ENCODE measurements around the gene CCNG1. TPM values are rescaled to one million over a fixed set of nuclear protein-coding genes. Genes with fewer than 3 reads are reported as not detected.

Gene CCNG1
- total RNA-seq, 1 experiment from 2014 or later: 130 TPM

DNA sequence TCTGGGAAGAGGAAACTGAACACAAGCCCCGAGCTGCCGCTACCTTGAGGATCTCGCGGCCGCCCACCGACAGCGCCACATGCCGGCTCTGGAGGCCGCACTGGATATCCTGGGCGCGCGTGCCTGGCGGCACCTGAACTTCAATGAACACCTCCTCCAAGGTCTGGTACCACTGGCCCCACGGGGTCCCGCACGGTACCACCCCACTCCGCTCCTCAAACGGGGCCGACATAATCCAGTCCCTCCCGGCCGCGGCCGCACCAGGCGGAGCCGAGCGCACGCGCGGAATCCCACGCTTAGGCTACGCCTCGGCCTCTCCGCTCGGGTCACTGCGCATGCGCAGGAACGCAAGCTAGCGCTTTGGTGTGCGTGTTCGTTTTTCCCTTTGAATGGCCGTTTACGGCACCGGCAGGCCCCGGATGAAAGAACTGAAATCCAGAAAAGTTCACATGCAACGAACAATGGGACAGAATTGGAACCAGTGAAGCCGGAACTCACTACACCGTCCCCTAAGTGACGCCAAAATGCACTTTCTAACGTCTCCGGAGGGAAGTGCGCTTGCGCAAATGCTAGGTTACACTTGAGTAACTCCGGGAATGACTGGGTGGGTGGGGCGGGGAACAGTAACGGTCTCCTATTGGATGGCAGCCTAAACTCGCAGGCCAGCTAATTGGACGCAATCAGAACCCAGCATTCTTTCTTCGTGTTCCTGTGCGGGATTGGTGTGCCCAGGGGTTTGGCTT, 22.6 kb downstream of the CCNG1 start, which contains the start of gene NUDCD2:
Gene NUDCD2 (minus strand): TSS at position 284 of the 743 bp plus-strand sequence. CDS start 52 bp downstream, at position 232.
- no peaks in the 10 kb centered on the region for H3K27me3 ChIP-seq (replicated peaks; ENCODE audit: insufficient read depth, low read depth, low read length, poor library complexity)
- ChIA-PET CTCF (no interaction called here), POLR2A (ENCODE audit: low non-redundant PET) (interaction anchor here (0.5 to 1.6 kb wide), 4 partner anchors 18 to 327 kb away, joined by 3 to 7 read pairs (median 3); partner anchors contain the start of gene CCNG1)
- H3K36me3 ChIP-seq (ENCODE audit: insufficient read depth, low read length, poor library complexity, severe bottlenecking): peaks cover 36% of the 10 kb centered on the region
- H3K27ac ChIP-seq (ENCODE audit: low read depth, low read length, poor library complexity, severe bottlenecking): peak within 1 kb of the TSS; percentile 100
- intact Hi-C loops (cut with micrococcal nuclease; ENCODE audit: unreplicated experiment): loop anchor here (2.0 kb wide), 1 partner anchor 45 kb away; the partner anchor contains the start of gene MAT2B
- peak; percentile 98 for DNase-seq (ENCODE audit: low spot score)
- no TSS peak for BruUV-seq (replicated peaks)
- peaks cover 31% of the 10 kb centered on the region for H3K4me1 ChIP-seq (ENCODE audit: insufficient read depth, low read length, poor library complexity, severe bottlenecking)
- peak within 1 kb of the TSS; percentile 84 for H3K4me3 ChIP-seq (ENCODE audit: low read depth, low read length, poor library complexity, severe bottlenecking)
- no peak for TF ChIP-seq EZH2 (IDR thresholded peaks at IDR 0.05; ENCODE audit: borderline replicate concordance, low read depth, low read length, poor library complexity, severe bottlenecking)
- TF ChIP-seq CTCF (conservative IDR thresholded peaks at IDR 0.05; ENCODE audit: low read depth, low read length): peak; percentile 32
- no peaks in the 10 kb centered on the region for H3K9me3 ChIP-seq (ENCODE audit: low read depth, low read length, poor library complexity, severe bottlenecking)

DNA sequence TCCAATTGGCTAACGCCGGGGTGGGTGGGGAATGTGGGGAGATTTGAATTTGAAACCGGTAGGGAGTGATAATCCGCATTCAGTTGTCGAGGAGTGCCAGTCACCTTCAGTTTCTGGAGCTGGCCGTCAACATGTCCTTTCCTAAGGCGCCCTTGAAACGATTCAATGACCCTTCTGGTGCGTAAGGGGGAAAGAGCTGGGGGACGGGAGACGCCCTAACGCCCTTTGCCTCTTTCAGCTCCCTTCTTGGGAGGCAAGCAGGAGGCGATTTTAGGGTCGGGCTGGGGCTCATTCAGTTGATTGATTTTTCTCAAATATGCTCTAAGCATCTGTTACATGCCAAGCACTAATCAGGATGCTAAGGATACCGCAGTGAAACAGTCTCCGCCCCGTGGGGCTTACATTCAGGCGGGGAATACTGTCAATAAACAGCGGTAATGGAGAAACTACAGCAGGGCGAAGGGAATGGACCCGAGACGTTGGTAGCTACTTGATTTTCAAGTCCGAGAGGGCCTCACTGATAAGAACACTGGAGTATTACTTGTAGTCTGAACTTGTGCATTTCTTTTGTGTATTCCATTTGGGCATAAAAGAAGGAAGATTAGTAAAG, 23.3 kb downstream of the CCNG1 start, which contains the start of gene HMMR:
Gene HMMR (plus strand): TSS at position 71 of the 610 bp plus-strand sequence. CDS start 61 bp downstream, at position 132.
- DNase-seq (ENCODE audit: low spot score): peak; percentile 55
- ChIA-PET CTCF (no interaction called here), POLR2A (ENCODE audit: low non-redundant PET) (interaction anchor here (0.7 to 1.6 kb wide), 3 partner anchors 19 to 138 kb away, joined by 3 to 7 read pairs (median 3); partner anchors contain the start of gene CCNG1)
- Histone ChIP-seq H3K36me3 (ENCODE audit: insufficient read depth, low read length, poor library complexity, severe bottlenecking) (peaks cover 31% of the 10 kb centered on the region), H3K9me3 (ENCODE audit: low read depth, low read length, poor library complexity, severe bottlenecking) (no peaks in the 10 kb centered on the region), H3K4me3 (ENCODE audit: low read depth, low read length, poor library complexity, severe bottlenecking) (peak within 1 kb of the TSS; percentile 84), H3K27ac (ENCODE audit: low read depth, low read length, poor library complexity, severe bottlenecking) (peak within 1 kb of the TSS; percentile 100), H3K27me3 (replicated peaks; ENCODE audit: insufficient read depth, low read depth, low read length, poor library complexity) (no peaks in the 10 kb centered on the region), H3K4me1 (ENCODE audit: insufficient read depth, low read length, poor library complexity, severe bottlenecking) (peaks cover 31% of the 10 kb centered on the region)
- BruUV-seq (replicated peaks): TSS peak; percentile 92
- TF ChIP-seq EZH2 (IDR thresholded peaks at IDR 0.05; ENCODE audit: borderline replicate concordance, low read depth, low read length, poor library complexity, severe bottlenecking) (no peak), CTCF (conservative IDR thresholded peaks at IDR 0.05; ENCODE audit: low read depth, low read length) (no peak)
- intact Hi-C loops (cut with micrococcal nuclease; ENCODE audit: unreplicated experiment): loop anchor here (2.0 kb wide), 1 partner anchor 44 kb away; the partner anchor contains the start of gene MAT2B

DNA sequence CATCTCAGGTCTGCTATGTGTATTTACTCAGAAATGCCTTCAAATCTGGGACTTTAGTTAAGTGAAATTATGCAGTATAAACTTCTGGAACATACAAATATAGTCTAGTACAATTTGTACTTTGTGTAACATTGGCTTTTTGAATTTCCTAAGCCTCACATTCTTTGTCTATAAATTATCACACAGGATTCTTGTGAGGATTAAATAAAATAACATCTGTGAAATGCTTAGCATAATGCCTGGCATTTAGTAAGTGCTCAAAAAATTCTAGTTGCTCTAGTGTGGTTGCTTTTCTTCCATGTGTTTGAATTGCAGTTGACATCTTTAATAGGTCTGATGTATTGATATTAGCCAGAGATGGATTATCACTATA, 25.7 kb downstream of the CCNG1 start:
- H3K27me3 ChIP-seq (replicated peaks; ENCODE audit: insufficient read depth, low read depth, low read length, poor library complexity): no peaks in the 10 kb centered on the region
- ChIA-PET CTCF (no interaction called here), POLR2A (ENCODE audit: low non-redundant PET) (no interaction called here)
- intact Hi-C loops (cut with micrococcal nuclease; ENCODE audit: unreplicated experiment): no loop called here
- TF ChIP-seq CTCF (conservative IDR thresholded peaks at IDR 0.05; ENCODE audit: low read depth, low read length): no peak
- TF ChIP-seq EZH2 (IDR thresholded peaks at IDR 0.05; ENCODE audit: borderline replicate concordance, low read depth, low read length, poor library complexity, severe bottlenecking): no peak
- H3K36me3 ChIP-seq (ENCODE audit: insufficient read depth, low read length, poor library complexity, severe bottlenecking): peaks cover 28% of the 10 kb centered on the region
- peaks cover 35% of the 10 kb centered on the region for H3K4me1 ChIP-seq (ENCODE audit: insufficient read depth, low read length, poor library complexity, severe bottlenecking)
- H3K9me3 ChIP-seq (ENCODE audit: low read depth, low read length, poor library complexity, severe bottlenecking): no peaks in the 10 kb centered on the region
- peak; percentile 7 for DNase-seq (ENCODE audit: low spot score)
- no peak overlapping the region for H3K4me3 ChIP-seq (ENCODE audit: low read depth, low read length, poor library complexity, severe bottlenecking)
- H3K27ac ChIP-seq (ENCODE audit: low read depth, low read length, poor library complexity, severe bottlenecking): peak overlapping the region; percentile 98
- BruUV-seq (replicated peaks): no TSS peak
